ENCODE data around the gene AKT1. TPM values are rescaled to one million over a fixed set of nuclear protein-coding genes. Genes with fewer than 3 reads are reported as not detected.
A peak's percentile ranks its signal among the peaks of the same experiment; 100 is the strongest.

Gene AKT1
- total and polyA plus RNA-seq, 2 of the 13 experiments (the other 11 are each of a cell fraction or from before 2014, with no cell fraction given), result 96.2 to 116 TPM

DNA sequence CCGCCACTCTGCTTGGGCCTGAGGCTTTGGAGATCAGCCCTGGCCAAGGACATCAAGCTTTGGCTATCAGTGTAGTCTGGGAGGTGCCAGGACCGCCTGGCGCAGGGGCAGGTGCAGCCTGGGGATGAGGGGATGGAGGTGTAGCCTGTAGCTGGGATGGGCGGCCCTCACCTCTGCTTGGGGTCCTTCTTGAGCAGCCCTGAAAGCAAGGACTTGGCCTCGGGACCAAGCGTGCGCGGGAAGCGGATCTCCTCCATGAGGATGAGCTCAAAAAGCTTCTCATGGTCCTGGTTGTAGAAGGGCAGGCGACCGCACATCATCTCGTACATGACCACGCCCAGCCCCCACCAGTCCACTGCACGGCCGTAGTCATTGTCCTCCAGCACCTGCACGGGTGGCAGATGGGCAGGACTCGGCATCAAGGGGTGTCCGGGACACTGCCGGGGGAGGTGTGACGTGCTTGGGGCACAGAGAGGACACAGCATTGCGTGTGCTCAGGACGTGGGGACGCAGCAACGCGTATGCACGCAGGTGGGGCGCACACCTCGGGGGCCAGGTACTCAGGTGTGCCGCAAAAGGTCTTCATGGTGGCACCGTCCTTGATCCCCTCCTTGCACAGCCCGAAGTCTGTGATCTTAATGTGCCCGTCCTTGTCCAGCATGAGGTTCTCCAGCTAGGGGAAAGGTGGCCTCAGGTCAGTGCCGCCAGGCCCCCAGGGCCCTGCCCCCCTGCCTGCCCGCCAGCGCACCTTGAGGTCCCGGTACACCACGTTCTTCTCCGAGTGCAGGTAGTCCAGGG, 22.6 kb downstream of the AKT1 start (continued):
- TF ChIP-seq ZNF407 (CRISPR knock-in tag; IDR thresholded peaks at IDR 0.05; ENCODE audit: not compliant biosample characterization) (no peak), DZIP1 (CRISPR knock-in tag; IDR thresholded peaks at IDR 0.05) (no peak), BATF2 (CRISPR knock-in tag; IDR thresholded peaks at IDR 0.05) (no peak), ZBTB14 (CRISPR knock-in tag; IDR thresholded peaks at IDR 0.05) (no peak), AGO1 (IDR thresholded peaks at IDR 0.05; ENCODE audit: low read depth, low read length, poor library complexity, severe bottlenecking) (peak; percentile 12), MED13 (CRISPR knock-in tag; IDR thresholded peaks at IDR 0.05) (no peak), ZNF570 (CRISPR knock-in tag; IDR thresholded peaks at IDR 0.05; ENCODE audit: borderline replicate concordance) (no peak), ZZZ3 (CRISPR knock-in tag; IDR thresholded peaks at IDR 0.05; ENCODE audit: borderline replicate concordance) (no peak)
- TF ChIP-seq, protein P1, sequence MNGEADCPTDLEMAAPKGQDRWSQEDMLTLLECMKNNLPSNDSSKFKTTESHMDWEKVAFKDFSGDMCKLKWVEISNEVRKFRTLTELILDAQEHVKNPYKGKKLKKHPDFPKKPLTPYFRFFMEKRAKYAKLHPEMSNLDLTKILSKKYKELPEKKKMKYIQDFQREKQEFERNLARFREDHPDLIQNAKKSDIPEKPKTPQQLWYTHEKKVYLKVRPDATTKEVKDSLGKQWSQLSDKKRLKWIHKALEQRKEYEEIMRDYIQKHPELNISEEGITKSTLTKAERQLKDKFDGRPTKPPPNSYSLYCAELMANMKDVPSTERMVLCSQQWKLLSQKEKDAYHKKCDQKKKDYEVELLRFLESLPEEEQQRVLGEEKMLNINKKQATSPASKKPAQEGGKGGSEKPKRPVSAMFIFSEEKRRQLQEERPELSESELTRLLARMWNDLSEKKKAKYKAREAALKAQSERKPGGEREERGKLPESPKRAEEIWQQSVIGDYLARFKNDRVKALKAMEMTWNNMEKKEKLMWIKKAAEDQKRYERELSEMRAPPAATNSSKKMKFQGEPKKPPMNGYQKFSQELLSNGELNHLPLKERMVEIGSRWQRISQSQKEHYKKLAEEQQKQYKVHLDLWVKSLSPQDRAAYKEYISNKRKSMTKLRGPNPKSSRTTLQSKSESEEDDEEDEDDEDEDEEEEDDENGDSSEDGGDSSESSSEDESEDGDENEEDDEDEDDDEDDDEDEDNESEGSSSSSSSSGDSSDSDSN (CRISPR knock-in tag; IDR thresholded peaks at IDR 0.05), result no peak
